LHCN-M2 (cell line): ENCODE results near the gene RPRD1A. TPM values are rescaled to one million over a fixed set of nuclear protein-coding genes. Genes with fewer than 3 reads are reported as not detected.
A peak's percentile ranks its signal among the peaks of the same experiment; 100 is the strongest.
"Not testable (repeated sequence)": the region's sequence is repeated elsewhere in the genome, so short reads cannot be mapped to it uniquely, and the experiment has no call there.

Experiments used
- DNase-seq: peaks from one replicate; pipeline ENCODE4 v3.0.0-alpha.2; 2012; ENCODE audit warnings: low read depth
- total RNA-seq: library from RNA; depleted of rRNA; stranded (reverse); fragments of >200 nt; gene quantifications from 2 replicates; pipeline ENCODE4 v1.2.3, GENCODE V29; 2014

The RPRD1A gene
- total RNA-seq, 1 experiment from 2014 or later: 42.1 TPM

DNA sequence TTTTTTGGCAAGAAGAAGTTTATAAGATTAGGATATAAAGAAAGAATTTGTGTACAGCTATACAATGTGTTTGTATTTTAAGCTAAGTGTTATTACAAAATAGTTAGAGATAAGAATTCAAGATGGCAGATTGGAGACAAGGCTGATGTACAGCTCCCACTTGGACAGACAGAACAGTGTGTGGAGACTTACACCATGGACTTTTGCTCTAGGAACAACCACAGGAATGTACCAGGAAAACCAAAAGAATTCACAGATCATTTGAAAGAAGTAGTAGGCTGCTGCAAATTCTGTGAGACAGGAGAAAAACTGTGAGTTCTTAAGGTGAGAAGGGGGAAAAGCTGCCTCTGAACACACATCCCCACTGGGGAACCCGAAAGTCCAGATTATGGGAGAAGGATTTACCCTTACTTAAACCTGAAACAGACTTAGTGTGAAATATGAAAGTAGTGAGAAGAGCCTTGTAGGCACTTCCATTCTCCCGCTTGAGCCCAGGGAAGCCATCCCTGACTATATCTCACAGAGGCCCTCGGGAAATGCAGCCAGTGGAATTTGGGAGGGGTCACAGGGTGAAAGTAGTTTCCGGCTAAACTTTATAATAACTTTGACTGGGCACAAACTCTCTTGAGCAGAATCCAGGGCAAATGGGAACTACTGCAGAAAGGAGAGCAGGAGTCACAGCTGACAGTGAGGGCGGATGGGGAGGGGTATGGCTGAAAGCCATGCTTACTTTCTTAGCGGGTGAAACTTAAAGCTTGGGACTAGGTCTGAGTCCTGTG, 11.6 kb upstream of the RPRD1A start:
- peak; percentile 77 for DNase-seq

DNA sequence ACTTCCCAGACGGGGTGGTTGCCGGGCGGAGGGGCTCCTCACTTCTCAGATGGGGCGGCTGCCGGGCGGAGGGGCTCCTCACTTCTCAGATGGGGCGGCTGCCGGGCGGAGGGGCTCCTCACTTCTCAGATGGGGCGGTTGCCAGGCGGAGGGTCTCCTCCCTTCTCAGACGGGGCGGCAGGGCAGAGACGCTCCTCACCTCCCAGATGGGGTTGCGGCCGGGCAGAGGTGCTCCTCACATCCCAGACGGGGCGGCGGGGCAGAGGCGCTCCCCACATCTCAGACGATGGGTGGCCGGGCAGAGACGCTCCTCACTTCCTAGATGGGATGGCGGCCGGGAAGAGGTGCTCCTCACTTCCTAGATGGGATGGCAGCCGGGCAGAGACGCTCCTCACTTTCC, 10.4 kb upstream of the RPRD1A start:
- not testable (repeated sequence) for DNase-seq

DNA sequence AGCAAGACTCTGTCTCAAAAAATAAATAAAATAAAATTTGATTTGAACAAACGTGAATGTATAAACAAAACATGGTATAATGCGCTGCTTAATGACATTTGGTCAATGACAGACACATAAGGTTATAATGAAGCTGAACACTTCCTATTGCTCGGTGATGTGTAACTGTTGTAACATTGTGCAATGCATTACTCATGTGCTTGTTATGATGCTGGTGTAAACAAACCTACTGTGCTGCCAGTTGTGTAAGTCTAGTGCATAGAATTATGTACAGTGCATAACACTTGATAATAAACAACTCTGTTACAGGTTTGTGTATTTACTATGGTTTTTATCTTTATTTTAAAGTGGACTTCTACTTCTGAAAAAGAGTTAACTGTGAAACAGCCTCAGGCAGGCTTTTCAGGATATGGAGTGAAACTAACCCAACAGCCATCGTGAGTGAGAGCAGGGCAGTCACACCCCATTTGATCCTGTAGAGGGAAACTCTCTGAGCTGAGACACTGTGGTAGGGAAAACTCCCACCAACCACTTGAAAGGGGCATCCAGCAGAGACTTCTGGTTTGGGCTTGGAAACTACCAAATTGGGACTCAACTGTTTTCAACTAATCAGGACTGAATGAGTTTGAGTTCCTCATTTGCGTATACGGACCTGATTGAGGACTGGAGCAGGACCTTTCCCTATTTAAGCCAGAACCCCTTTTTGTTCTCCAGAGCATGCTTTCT, 8.7 kb upstream of the RPRD1A start:
- peak; percentile 62 for DNase-seq

DNA sequence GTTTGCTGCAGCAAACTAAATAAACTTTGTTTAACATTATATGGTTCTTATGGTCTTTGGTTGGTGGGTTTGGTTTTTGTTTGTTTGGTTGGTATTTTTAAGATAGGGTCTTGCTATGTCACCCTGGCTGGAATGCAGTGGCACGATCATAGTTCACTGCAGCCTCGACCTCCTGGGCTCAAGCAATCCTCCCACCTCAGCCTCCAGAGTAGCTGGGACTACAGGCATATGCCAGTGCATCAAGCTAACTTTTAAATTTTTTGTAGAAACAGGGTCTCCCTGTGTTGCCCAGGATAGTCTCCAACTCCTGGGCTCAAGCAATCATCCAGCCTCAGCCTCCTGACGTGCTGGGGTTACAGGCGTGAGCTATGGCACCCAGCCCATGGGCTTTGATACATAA, 7.1 kb upstream of the RPRD1A start:
- no peak for DNase-seq

DNA sequence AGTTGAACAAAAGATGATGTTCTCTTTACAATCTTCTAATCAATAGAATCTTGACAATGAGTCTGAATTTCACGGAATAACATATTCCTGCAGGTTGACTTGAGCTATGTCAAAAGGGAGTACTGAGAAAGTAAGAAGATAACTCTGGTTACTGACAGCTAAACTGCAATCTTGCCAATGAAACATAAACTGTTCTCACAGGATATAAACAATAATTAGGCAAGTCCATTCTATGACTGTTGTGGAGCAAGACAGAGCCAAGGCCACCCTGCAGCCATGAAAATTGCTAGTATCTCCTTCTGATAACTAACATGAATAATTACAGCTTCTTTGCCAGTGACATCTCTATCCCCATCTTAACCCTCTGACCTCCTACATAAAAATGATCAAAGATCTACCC, 6.3 kb upstream of the RPRD1A start:
- no peak for DNase-seq

DNA sequence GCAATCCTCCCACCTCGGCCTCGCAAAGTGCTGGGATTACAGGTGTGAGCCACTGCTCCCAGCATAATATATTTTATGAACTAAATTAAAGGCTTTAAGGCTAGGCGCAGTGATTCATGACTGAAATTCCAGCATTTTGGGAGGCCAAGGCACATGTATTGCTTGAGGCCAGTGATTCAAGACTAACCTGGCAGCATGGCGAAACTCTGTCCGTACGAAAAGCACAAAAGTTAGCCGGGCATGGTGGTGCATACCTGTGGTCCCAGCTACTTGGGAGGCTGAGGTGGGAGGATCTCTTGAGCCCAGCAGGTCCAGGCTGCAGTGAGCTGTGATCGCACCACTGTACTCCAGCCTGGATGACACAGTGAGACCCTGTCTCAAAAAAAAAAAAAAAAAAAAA, 5.0 kb upstream of the RPRD1A start:
- DNase-seq: not testable (repeated sequence)

DNA sequence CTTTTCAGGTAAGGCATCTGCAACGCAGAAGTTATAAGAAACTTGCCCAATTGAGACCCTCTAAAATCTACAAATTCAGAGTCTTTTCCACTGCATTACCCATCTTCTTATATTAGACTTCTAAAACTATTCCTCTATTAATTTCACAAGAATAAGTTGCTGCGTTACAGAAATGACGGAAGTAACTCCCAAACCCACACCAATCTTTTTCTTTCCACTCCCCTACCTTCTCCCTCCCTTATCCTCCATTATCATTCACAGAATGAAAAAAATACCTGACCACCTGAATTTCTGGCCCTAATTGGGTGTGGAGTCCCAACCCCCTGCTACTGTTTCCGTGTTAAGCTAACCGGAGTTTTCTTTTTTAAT, 689 bp downstream of the RPRD1A start:
- no peak for DNase-seq

DNA sequence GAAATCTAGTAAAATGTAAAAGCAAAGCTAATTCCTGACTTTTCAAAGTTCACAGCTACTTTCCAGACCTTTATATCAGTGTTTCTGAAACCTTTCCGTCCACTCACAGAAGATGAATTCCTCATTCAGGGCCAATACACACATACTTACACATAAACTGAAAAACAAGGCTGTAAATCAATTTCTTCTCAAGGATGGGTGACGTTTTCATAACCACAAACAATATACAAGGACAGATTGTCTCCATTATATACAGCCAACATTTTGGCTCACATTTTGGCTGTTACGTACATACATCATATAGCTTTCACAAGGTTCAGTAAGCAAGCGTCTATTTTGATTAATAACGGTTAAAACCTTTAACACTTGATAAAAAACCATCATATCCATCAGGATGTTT, 1.4 kb downstream of the RPRD1A start:
- DNase-seq: no peak

DNA sequence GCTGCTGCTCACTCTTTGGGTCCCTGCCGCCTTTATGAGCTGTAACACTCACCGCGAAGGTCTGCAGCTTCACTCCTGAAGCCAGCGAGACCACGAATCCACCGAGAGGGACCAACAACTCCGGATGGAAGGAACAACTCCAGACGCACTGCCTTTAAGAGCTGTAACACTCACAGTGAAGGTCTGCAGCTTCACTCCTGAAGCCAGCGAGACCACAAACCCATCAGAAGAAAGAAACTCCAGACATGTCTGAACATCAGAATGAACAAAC, 2.6 kb downstream of the RPRD1A start:
- not testable (repeated sequence) for DNase-seq

DNA sequence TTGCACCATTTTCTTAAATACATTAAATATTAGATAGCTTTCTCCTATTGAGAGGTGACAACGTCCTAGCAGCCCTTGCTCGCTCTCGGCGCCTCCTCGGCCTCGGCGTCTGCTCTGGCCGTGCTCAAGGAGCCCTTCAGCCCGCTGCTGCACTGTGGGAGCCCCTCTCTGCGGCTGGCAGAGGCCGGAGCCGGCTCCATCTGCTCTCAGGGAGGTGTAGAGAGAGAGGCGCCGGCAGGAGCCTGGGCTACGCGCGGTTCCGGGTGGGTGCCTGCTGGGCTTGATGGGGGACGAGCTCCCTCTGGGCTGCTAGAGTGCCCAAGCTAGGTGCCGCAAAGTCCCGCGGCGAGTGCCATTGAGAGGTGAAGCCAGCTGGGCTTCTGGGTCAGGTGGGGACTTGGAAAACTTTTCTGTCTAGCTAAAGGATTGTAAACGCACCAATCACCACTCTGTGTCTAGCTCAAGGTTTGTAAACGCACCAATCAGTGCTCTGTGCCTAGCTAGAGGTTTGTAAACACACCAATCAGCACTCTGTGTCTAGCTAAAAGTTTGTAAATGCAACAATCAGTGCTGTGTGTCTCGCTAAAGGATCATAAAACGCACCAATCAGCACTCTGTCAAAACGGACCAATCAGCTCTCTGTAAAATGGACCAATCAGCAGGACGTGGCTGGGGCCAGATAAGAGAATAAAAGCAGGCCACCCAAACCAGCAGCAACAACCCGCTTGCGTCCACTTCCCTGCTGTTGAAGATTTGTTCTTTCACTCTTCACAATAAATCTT, 3.1 kb downstream of the RPRD1A start:
- DNase-seq: no peak

DNA sequence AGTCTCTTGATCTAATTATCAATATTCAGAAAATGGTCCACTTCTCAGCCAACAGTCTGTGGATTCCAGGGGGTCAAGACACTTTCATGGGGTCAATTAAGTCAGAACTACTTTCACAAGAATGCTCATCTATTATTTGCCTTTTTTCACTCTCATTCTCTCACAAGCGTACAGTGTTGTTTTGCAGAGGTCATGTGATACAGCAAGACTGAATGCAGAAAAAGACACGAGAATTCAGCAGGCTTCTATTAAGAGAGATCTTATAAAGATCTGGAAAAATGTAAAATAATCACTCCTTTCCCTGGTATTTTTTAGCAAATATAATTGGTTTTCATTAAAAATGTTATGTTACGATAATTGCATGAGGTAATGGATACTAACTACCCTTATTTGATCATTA, 8.7 kb downstream of the RPRD1A start:
- no peak for DNase-seq

DNA sequence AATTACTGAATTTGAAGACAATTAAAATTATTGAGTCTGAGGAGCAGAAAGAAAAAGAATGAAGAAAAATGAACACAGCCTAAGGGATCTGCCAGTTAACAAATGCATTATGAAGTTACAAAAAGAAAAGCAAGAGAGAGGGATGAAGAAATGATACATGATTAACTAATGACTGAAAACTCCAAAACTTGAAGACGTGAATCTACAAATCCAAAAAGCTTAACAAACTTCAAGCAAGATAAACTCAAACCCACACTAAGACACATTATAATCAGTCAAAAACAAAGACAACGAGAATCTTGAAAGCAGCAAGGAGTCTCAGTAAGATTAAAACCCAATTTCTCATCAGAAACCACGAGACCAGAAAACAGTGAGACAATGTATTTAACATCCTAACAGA, 15.6 kb downstream of the RPRD1A start:
- no peak for DNase-seq

DNA sequence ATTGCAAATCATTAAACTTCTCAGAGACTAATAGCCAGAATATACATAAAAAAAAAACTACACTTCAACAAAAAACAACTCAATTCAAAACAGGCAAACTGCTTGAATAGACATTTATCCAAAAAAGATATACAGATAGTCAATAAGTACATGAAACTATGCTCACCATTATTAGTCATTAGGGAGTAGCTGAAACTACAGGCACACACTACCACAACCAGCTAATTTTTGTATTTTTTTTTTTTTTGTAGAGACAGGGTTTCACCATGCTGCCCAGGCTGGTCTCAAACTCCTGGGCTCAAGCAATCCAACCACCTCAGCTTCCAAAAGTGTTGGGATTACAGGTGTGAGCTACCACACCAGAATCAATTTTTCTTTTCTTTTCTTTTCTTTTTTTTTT, 16.9 kb downstream of the RPRD1A start:
- no peak for DNase-seq

DNA sequence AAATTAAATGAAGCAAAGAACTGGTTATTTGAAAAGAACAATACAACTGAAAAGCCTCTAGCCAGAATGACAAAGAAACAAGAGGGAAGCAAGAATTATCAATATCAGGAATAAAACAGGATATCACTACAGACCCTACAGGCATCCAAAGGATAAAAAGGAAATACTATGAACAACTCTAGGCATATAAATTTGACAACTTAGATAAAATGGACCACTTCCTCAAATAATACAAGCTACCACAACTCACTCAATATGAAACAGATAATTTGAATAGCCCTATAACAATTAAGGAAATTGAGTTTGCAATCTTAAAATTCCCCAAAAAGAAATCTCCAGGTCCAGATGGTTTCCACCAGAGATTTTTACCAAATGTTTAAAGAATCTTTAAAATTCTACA, 19.8 kb downstream of the RPRD1A start:
- no peak for DNase-seq

DNA sequence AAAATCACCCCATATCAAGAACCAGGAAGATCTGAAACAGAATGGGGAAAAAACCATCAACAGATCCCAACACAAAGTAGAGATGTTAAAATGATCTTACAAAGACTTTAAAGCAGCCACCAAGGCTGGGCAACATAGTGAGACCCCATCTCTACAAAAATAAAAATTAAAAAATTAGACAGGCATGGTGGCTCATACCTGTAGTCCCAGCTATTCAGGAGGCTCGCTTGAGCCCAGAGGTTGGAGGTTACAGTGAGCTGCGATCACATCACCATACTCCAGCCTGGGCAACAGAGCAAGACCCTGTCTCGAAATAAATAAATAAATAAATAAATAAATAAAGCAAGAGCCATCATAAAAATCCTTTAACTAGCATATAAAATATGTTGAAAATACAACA, 20.5 kb downstream of the RPRD1A start:
- DNase-seq: no peak

DNA sequence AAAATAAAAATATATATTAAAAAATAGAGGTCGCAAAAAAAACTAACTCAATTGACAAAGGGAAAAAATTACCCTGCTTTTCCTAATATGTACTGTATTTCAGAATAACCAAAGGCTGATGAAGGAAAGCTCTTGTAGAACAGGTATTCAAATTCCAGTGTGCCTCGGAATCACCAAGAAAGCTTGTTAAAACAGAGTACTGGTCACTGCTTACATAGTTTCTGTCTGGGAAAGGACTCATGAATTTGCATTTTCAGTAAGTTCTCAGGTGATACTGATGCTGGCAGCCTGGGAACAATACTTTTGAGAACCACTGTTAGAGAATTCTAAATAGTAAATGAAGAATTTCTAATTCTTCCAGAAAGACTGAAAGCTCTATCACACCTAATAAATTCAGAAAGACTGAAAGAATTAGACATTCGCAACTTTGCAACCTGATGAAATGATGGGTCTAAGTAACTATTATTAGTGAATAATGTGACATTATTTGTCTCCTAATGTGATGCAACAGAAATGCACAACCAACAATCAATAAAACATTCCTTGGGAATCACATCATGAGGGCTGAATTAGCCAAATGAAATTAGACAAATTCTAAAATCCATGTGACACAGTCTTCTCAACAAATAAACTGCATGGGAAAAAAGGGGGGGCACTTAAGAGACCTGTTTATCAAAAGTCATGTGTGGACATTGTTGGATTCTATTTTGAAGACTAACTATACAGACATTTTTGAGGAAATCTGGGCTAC, 21.9 kb downstream of the RPRD1A start:
- no peak for DNase-seq

DNA sequence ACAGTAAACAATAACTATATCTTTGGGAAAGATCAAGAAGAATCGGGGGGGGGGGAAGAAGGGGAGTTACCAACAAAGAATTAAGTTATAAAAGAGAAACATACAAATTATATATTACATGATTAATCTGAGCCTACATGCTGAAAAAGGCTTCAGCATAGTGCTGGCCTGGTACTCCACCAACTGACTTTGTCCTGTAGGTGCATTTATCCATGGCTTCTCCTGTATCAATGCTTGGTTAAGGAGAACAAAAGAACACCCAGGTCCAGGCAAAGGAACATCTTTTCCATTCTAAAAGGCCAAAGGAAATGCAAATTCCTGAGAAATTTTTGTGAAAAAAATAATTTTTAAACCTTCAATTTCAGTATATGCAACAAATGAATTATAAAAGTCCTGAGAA, 24.2 kb downstream of the RPRD1A start:
- no peak for DNase-seq

DNA sequence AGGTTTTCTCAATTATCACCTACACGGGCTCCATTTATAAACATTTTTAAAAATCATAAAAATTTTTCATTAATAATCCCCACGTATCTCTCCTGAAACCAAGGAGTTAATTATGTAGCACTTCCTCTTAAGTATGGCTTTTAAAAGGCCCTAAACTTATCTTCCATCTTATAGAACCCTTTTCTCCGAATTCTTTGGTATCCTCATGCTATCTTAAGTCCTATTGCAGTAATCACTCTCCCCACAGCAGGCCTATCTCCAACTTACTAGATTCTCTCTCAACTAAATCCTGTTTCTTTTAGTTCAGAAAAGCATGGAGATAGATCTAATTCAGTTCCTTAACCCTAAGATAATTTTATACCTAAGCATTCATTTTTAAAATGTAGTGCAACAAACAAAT, 26.2 kb downstream of the RPRD1A start:
- DNase-seq: no peak

DNA sequence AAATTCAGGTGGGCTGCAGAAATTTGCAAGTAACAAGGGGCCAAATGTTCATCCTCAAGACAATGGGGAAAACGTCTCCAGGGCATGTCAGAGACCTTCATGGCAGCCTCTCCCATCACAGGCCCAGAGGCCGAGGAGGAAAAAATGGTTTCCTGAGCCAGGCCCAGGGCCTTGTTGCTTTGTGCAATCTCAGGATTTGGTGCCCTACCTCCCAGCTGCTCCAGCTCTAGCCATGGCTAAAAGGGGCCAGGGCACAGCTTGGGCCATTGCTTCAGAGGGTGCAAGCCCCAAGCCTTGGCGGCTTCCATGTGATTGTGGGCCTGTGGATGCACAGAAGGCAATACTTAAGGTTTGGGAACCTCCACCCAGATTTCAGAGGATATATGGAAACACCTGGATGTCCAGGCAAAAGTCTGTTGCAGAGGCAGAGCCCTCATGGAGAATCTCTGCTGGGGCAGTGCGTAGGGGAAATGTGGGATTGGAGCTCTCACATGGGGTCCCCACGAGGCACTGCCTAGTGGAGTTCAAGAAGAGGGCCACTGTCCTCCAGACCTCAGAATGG, 29.2 kb downstream of the RPRD1A start:
- DNase-seq: no peak

DNA sequence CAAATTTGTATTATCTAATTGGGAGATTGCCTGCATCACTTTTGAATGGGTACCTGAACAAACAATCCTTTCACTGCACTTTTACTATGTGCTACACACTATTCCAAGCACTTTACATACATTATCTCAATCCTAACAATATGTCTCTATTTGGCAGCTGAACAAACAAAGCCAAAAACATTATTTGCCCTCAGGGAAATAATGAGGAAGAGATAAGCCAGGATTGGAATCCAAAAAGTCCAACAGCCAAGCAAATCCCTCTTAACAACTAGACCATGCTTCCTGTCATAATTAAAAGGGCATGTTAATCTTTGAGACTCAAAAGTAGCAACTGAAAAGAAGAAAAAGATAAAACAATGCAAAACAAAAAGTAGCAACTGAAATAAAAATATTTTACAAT, 32.1 kb downstream of the RPRD1A start:
- peak; percentile 7 for DNase-seq

DNA sequence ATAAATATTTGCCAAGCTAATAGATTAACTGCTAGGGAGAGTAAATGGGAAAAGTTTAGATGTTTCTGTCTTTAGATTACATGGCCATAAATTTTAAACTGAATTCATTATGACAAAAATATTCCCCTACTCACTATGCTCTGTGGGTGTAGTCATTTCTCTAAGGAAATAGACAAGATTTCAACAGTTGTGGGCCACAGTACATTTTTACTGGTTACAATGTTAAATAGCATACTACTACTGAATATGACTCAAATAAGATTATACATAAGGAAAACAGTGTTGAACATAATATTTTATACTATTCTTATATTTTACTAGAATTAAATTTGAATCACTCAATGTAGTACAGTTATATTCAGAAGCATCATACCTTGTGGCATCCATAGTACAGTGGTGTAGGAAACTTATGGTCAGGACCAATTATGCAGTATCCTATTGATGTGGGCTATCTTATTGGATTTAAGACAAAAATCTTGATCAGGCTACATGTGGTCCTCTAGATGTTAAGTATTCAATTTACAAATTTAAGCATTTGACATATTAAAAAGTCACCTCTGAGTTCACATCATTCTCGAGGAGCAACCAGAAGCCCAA, 33.0 kb downstream of the RPRD1A start:
- DNase-seq: no peak
